HG02852 (cell line): ENCODE data around the gene MTFMT.
A peak's percentile ranks its signal among the peaks of the same experiment; 100 is the strongest.
"Not testable (repeated sequence)": the region's sequence is repeated elsewhere in the genome, so short reads cannot be mapped to it uniquely, and the experiment has no call there.

ENCODE experiments used
- ATAC-seq: cut with Tn5 transposase; IDR thresholded peaks from one replicate; pipeline ENCODE4 v1.9.1; 2021; ENCODE audit warnings: mild to moderate bottlenecking, moderate library complexity; ENCODE audit not compliant: unreplicated experiment

The MTFMT gene

DNA sequence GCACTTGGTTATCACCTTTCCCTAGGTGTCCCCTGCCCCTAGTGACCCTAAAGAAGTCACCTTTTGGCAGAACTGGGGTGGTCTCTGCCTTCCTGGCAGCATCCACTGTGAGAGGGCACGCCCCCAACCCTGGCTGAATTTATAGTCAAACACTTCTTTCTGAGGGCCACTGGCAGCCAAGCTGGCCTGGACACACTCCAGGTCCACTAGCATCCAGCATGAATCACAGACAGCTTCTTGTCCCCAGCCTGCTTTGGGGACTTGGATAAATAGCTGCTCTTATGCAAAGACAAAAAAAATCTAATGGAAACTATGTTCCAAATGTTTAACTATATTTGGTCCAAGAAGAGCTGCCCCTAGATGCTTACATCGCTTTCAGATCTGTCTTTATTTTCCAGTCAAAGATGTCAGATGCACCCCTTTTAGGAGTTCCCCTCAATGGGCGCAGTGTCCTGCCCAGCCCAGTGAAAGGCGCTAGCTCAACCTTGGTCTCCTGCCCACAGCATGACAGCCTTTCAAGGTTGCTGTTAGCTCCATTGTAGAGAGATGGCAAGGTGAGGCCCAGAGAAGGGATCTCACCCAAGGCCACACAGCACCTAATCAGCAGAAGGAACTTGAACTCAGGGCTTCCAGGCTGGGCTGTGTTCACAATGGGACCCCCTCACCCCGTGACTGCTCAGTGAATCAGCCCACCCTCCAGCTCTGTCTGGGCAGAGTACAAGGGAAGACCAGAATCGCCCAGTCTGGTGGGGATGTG is 31.4 kb upstream of the MTFMT start:
- no peak for ATAC-seq

DNA sequence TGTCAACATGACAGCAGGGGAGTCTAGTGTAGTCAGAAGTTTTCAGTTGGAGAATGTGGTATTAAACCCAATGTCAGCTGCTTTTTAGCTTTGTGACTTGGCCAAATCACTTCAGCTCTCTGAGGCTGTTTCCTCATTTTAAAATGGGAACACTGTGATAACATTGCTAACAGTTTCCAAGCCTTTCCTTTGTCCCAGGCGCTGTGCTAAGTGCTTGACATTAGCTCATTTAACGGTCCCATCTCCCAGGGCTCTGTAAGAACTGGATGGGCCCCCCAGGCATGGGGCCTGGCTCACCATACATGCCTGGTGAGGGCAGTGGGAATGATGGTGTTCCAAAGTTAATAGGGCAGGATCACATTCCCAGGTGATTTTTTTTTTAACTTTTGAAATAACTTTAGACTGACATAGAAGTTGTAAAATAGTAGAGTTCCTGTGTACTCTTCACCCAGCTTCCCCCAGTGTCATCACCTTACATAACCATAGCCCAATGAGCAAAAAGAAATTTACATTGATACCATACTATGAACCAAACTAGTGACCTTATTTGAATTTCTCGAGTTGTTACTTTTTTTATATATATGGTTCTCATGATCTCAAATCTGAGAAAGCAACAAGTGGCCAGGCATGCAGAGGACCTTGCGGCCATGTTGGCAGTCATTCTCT is 30.6 kb upstream of the MTFMT start:
- no peak for ATAC-seq

DNA sequence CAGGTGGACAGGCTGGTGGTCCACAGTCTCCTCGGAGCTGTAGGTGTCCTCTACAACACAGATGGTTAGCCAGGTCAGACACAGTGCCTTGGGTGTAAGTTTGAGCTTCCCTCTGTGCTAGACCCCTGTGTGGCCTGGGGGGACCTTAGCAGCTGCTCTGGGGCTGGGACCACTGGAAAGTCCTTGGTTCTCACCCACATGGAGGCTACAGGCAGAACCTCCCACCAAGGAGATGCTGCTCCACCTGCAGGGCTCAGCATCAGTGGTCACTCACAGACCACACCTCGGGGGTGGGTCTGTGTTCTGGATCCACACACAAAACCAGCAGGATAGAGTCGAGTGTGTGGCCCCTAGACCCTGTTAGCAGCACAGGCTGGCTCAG is 29.9 kb upstream of the MTFMT start:
- no peak for ATAC-seq

DNA sequence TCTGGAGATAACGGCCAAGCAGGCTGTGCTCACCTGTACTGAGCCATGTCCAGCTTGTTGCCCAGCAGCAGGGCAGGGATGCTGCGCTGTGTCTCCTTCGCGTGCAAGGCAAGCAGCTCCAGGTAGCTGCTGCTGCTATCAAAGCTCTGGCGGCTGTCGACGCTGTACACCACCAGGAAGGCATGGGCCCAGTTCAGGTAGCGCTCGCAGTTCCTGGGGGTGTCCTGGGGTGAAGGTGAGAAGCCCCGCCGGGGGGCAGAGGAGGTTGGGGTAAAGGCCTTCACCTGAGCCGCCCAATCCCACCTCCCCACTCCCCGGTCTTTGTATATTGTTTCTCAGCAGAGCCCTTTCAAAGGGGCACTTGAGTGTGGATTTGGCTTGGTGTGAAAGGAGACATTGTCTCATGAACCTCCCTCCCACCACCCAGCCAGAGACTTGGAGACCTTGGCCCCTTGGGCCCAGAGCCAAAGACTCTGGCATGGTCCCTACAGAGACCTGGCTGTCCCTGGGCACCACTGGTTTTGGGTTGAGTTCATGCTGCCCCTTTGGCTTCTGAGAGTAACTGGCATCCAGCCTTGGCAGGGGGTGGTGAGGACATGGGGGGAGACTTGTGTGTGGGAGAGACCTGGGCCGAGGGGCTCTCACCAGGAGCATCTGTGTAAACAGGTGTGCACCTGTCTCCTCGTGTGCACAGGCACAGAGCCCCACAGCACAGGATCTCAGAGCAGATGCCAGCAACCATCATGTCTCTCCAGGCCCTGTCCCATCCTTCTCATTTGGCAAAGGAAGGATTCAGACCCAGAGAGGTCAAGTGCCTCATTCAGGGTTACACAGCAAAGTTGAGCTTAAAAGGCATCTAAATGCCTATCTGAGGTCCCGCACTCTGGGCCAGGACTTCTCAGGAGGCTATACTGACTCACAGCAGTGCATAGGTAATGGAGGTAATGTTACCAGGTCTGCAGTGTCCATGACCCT is 29.2 kb upstream of the MTFMT start:
- ATAC-seq, result no peak

DNA sequence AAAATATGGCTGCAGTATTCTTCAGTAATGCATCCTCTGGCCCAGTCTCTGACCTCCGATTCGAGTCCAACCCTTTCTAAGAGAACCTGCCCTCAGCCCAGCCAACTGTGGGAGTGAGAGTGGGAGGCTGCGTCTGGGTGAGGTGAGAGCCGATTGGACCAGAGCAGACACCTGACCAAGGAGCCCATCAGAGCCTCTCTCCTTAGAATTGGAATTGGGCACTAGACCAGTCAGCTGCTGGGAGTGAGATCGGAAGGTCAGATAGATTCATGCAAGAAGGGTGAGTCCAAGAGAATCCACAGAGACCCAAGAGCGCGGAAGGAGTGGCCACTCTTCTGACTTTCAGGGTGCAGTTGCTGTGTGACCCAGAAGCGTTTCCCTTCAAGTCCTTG is 28.1 kb upstream of the MTFMT start:
- ATAC-seq, result no peak

DNA sequence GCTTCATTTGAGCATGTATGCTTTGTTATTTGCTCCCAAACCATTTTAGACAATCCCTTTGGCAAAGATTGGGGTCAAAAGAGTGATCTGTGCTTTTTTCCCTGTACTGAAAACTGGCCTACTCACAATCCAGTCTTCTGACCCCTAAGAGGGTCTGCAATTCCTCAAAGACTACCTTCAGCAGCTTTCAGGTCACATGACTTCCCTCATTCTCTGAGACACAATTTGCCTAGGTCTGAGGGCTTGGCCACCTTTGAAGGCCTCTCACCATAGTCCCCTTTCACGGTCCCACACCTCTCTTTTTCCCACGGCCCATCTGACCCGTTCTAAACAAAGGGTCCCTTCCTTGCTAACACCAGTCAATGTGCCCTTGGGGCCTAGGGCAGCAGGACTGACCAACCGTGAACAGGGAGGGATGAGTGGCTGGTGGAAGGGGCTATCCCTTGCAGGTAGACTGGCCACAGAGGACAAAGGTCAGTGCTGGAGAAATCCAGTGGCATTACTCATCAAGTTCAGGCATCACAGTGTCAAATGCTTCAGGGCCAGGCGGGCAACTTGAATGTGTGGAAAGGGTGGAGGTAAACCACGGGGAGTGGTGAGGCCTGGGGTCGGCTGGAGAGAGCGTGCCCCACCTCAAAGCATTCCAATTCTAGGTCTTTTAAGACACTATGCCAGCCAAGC is 27.6 kb upstream of the MTFMT start:
- no peak for ATAC-seq

DNA sequence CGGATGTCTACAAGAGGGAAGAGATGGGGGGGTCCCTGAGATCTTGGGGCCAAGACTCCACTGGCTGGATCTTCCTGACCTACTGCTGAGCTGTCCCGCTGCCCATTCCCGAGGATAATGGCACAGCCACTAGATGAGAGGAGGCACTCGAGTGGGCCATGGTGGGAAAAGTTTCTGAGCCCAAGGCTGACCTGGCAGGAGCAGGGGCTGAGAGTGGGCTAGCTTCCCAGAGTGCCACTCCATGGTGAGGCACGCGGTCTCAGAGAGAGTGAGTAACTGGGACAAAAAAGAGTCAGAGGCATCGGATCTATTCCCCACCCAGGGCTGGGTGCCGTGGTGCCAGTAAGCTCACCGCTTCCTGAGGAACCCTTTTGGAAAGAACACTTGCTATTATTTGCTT is 26.7 kb upstream of the MTFMT start:
- no peak for ATAC-seq

DNA sequence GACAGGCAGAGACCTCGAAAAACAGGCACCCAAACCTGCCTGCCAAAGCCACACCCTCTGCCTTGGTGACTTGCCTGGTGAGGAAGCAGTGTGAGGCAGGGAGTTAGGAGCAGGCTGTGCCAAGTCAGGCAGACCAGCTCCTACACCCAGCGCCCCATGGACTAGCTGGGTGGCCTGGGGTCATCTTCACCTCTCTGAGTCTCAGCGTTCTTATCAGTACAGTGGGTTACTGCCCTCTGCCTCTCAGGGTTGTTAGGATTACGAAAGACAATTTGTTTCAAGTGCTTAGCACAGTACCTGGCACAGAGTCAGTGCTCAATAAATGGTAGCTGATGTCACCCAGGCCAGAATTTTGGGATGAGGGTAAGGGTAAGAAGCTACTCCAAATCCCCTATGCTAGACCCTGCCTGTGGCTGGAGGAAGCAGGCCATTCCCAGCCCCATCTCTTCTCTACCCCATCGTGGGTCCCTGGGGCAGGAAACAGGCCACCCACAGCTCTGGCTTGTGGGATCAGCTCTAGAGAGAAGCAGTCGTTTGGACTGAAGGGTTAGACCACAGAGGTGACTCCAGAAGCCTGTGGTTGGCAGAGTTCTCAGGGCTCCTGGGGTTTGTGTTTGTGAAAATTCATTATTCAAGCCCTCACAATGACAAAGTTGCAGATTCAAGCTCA is 25.9 kb upstream of the MTFMT start:
- no peak for ATAC-seq

DNA sequence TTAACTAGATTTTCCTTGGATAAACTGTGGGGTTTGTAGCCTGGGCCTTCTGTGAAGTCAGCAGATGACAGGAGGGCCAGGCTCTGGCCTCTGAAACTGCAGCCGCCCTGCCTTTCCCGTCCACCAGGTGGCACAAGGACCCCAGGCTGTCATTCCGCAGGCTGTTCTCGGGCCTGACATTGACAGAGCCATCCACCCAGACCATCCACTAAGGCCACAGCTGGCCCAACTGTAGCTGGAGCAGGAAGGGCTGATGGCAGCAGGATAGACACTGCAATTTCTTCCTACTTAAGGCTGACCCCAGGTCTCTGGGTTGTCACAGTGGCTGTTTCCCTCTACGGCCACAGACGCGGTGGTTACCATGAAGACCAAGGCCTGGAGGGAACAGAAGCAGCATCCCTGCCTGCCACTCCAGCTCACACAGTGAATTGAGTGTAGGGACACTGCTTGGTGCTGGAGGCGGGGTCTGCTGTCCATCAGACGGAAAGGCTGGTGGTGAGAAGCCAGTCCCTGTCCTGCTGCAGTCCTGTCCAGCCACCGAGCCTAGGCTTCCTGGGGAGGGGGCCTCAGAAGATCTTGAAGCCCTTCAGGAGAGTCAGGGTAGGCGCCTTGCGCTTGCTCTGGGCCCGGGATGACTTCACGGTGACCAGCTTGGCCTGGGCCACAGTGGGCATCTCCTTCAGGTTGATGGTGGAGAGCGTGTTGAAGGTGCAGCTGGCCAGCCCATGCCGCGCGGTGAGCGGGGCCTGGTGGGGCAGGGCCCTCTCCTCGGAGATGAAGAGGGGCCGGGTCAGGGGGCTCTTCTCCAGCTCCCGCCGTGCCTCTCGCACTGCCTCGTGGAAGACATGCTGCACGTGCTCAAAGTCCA is 25.1 kb upstream of the MTFMT start:
- no peak for ATAC-seq

DNA sequence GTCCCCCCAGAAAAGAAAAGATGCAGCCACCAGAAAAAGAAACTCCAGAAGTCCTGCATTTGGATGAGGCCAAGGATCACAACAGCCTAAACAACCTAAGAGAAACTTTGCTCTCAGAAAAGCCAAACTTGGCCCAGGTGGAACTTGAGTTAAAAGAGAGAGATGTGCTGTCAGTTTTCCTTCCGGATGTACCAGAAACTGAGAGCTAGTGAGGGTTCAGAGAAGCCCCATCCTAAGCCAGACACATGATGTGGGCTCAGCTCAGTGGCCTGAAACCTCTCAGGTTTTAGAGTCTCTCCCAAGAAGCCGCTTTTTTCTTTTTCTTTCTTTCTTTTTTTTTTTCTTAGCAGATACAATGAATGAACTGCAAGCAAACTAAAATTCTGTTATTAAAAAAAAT is 23.5 kb upstream of the MTFMT start:
- no peak for ATAC-seq

DNA sequence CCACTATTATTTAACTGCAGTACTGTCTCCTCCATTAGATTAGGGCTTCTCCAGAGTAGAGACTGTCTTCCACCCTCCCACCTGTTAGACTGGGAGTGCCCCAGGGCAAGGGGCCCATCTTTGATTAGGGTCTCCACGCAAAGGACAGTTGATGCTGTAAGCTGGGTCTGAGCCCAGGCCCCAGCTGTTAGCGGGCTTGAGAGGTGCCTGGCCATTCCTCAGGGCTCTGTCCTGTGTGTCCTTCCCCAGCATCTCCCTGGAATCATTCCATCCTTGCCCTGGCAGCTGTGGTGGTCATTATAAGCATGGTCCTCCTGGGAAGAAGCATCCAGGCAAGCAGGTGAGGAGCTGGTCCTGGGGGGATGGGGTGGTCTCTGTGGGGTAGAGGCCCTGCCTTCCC is 21.8 kb upstream of the MTFMT start:
- no peak for ATAC-seq

DNA sequence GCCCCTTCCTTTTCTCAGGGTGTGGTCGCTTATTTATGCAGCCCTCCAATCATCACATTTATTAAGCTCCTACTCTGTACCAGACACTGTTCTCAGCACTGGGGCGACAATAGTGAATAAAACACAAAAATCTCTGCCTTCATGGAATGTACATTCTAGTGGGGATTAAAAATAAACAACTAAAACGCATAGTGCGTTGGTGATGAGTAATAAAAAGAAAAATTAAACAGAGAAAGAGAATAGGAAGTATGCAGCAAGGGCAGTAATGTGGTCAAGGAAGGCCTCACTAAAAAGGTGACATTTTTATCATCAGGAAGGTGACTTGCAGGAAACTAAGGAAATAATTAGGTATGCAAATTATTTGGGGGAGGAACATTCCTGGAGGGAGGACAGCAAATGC is 20.8 kb upstream of the MTFMT start:
- no peak for ATAC-seq

DNA sequence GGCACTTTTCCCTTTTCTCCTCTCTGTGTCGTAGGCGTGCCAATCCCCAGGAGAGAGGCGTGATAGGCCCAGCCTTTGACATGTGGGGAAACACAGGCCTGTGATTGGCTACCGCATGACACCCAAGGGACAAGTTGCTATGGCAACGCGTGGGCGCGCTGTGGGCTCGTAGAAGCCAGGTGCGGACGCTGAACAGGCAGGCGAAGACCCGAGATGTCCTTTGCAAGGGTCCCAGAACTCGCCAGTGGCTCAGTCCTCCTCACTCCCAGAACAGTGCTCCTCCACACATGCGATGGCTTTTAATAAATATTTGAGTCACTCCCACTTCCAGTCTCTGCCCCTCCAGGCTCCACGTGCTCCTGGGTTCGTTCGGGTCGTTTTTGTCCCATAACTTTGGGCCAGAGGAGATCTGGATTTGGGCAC is 20.0 kb upstream of the MTFMT start:
- peak; percentile 90 for ATAC-seq

DNA sequence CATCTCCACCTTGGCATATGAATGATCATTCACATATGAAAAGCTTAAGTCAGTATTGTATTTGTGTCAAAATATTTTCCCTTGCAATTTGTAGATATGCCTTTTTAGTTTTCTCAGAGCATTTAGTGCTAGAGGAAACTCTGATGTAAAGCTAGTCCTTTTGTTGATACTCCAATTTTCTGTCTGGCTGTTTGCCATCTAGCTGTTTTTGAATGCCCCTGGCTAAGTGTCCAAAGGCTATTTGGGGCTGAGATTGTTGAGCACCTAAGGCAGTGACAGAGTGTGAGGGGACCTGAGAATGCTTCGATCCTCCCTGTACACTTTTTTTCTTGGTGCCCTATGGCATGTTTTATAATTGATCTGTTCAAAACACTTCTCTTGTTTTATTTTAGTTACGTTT is 18.8 kb upstream of the MTFMT start:
- ATAC-seq, result no peak

DNA sequence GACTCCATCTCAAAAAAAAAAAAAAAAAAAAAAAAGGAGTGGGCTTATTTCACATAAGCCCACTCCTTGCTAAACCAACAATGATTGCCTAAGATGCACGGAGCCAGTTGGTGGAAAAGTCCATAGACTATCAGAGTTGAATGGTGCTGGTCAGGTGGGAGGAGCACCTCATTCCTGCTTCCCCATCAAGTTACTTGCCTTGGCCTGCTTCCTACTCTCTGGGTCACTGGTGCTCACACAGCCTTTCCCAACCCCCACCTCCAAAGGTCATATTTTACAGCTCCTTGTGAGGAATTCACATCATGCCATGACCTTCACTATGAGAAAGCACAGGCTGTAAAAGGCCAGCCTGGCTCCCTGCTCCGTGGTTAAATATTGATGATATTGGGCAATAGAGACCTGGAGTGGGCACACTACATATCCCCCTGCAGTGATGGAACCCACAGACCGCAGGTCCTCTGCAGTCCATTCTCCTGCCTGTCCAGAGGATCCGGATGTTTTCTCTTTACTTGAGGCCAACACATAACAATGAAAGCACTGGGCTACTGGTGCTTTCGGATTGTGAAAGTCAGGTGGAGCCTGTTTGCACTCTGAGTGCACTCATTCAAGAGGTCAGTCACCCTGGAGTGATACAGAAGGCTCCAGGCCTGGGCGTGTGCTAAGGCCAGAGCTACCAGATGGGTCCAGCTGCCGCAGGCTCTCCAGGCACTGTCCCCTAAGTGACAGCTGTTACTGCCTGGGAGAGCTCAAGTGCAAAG is 15.5 kb upstream of the MTFMT start, which contains the start of gene SLC51B:
Gene SLC51B, plus strand, starts transcription at position 664 of the 758 bp plus-strand sequence. CDS start 4,618 bp downstream, outside the sequence.
- ATAC-seq, result no peak

DNA sequence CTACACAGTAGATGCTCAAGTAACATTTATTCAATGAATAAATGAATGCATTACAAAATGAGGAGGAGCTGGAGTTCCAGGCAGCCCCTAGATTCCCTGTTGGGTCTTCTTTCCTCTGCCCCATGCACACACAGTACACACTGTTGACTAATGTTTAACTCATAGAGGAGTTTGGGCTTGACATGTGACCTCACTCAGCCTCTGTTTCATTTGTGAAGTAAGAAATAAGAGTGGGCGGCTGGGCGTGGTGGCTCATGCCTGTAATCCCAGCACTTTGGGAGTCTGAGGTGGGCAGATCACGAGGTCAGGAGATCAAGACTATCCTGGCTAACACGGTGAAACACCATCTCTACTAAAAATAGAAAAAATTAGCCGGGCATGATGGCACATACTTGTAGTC is 14.8 kb upstream of the MTFMT start:
- not testable (repeated sequence) for ATAC-seq

DNA sequence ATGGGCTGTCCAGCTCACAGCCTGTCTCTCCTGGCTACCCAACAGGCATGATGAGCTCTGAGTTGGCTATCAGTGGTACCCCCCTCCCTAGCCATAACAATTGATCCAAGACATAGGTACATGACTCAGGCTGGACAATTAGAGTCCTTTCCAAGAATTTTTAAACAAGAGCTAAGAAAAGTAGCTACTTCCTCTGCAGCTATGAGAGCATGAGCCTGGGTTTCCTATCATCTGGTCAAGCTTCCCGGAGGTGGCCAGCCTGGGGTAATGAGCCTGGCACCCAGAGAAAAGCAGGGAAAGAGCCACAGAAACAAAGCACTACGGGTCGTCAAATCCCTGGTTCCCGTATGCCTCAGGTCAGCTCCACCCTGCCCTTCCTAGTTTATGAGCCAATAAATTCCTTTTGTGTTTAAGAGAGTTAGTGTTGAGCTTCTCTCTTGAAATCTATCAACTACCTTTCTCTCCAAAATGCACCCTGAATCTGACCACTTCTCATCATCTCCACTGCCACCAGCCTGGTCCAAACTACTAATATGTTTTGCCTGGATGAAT is 13.4 kb upstream of the MTFMT start:
- ATAC-seq, result no peak

DNA sequence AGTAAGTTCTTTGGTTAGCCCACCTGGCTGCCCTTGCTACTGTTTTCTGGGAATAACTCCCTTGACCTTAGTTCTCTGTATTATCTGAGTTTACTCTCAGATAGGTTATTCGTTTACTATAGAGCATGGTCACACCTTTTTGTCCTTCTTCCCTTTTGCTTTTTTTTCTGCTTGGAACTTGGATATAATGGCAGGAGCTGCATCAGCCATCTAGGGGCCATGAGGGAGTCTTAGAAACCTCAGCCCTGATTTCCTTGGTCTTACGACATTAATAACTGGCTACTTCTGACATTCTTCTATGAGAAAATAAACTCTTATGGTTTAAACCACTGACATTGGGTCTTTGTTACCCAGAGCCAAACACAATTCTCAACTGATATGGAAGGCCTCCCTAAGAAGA is 12.3 kb upstream of the MTFMT start:
- no peak for ATAC-seq
